RWPE2 (cell line): ENCODE measurements around the gene PRKG1.

Experiments
- ATAC-seq: fragments of 200-7000 bp; cut with Tn5 transposase; 3 replicates; pipeline ENCODE4 v1.9.1; 2021; ENCODE audit warnings: low read depth
- DNase-seq: peaks from one replicate; pipeline ENCODE4 v3.0.0-alpha.2; 2020; ENCODE audit warnings: low spot score
- H3K27ac ChIP-seq: fragments of 450-650 bp; 2 replicates; pipeline ENCODE4 v1.5.1; 2017; ENCODE audit warnings: mild to moderate bottlenecking; ENCODE audit not compliant: poor library complexity, severe bottlenecking
- H3K27me3 ChIP-seq: fragments of 250-450 bp; sonication (Bioruptor Pico); 2 replicates; pipeline ENCODE4 v1.5.1; 2021; ENCODE audit warnings: mild to moderate bottlenecking, moderate library complexity; ENCODE audit not compliant: insufficient read depth, poor library complexity, severe bottlenecking
- H3K36me3 ChIP-seq: fragments of 250-450 bp; sonication (Bioruptor Pico); 2 replicates; pipeline ENCODE4 v1.5.1; 2020; ENCODE audit warnings: low read depth, mild to moderate bottlenecking, moderate library complexity
- H3K4me1 ChIP-seq: fragments of 250-450 bp; sonication (Bioruptor Pico); 2 replicates; pipeline ENCODE4 v1.5.1; 2021; ENCODE audit warnings: mild to moderate bottlenecking, moderate library complexity; ENCODE audit not compliant: insufficient read depth, poor library complexity, severe bottlenecking
- H3K4me3 ChIP-seq: fragments of 250-450 bp; sonication (Bioruptor Pico); 2 replicates; pipeline ENCODE4 v1.5.1; 2021; ENCODE audit warnings: mild to moderate bottlenecking, moderate library complexity; ENCODE audit not compliant: severe bottlenecking
- H3K9me3 ChIP-seq: fragments of 250-450 bp; sonication (Bioruptor Pico); 2 replicates; pipeline ENCODE4 v1.5.1; 2021; ENCODE audit warnings: mild to moderate bottlenecking, moderate library complexity; ENCODE audit not compliant: severe bottlenecking
- CTCF ChIP-seq: fragments of 450-650 bp; IDR thresholded peaks from one replicate; pipeline ENCODE4 v1.5.1; 2017; ENCODE audit warnings: mild to moderate bottlenecking, moderate library complexity; ENCODE audit not compliant: poor library complexity, severe bottlenecking

PRKG1 gene

GRCh38 chr10:51397695-51398094, 323.4 kb downstream of the PRKG1 start:
- peak; percentile 94 for ATAC-seq

GRCh38 chr10:51399840-51400239, 325.6 kb downstream of the PRKG1 start:
- Histone ChIP-seq H3K9me3 (no peaks in the 10 kb centered on the region), H3K36me3 (no peaks in the 10 kb centered on the region), H3K4me1 (peaks cover 7% of the 10 kb centered on the region), H3K27ac (no peak overlapping the region), H3K27me3 (no peaks in the 10 kb centered on the region), H3K4me3 (no peak overlapping the region)
- DNase-seq (no peak), ATAC-seq (no peak)
- no peak for TF ChIP-seq CTCF

More at GRCh38 chr10:51397695-51398094, 323.4 kb downstream of the PRKG1 start:
- DNase-seq, result no peak
- peak; percentile 56 for TF ChIP-seq CTCF
- Histone ChIP-seq H3K9me3 (no peaks in the 10 kb centered on the region), H3K4me1 (peaks cover 7% of the 10 kb centered on the region), H3K27ac (peak overlapping the region; percentile 19), H3K4me3 (no peak overlapping the region), H3K36me3 (no peaks in the 10 kb centered on the region), H3K27me3 (no peaks in the 10 kb centered on the region)

- TF ChIP-seq CTCF, result no peak
- no peak for ATAC-seq
- Histone ChIP-seq H3K27ac (no peak overlapping the region), H3K27me3 (no peaks in the 10 kb centered on the region), H3K36me3 (no peaks in the 10 kb centered on the region), H3K9me3 (no peaks in the 10 kb centered on the region), H3K4me1 (peaks cover 7% of the 10 kb centered on the region), H3K4me3 (no peak overlapping the region)
- no peak for DNase-seq
Observed at GRCh38 chr10:51400392-51401096, 326.3 kb downstream of the PRKG1 start.

GRCh38 chr10:51403521-51403920, 329.2 kb downstream of the PRKG1 start:
- Histone ChIP-seq H3K4me1 (no peaks in the 10 kb centered on the region), H3K9me3 (no peaks in the 10 kb centered on the region), H3K27ac (no peak overlapping the region), H3K36me3 (no peaks in the 10 kb centered on the region), H3K27me3 (no peaks in the 10 kb centered on the region), H3K4me3 (no peak overlapping the region)
- DNase-seq (no peak), ATAC-seq (no peak)
- TF ChIP-seq CTCF, result no peak
